K562 (cell line): Measurements from ENCODE around the gene KRT8. TPM values are rescaled to one million over a fixed set of nuclear protein-coding genes. Genes with fewer than 3 reads are reported as not detected.

Experiments used
- ATF7 ChIP-seq: fragments of 450-650 bp; IDR thresholded peaks from 2 replicates; pipeline ENCODE4 v1.7.1; 2014; ENCODE audit warnings: mild to moderate bottlenecking, moderate library complexity
- BRD9 ChIP-seq: fragments of 450-650 bp; IDR thresholded peaks from 2 replicates; pipeline ENCODE4 v1.6.1; 2018; ENCODE audit warnings: low read depth; ENCODE audit not compliant: partially characterized antibody
- JUNB ChIP-seq: fragments of 450-650 bp; formaldehyde crosslinking; conservative IDR thresholded peaks from 2 replicates; pipeline ENCODE4 v1.4.0; 2020; ENCODE audit warnings: mild to moderate bottlenecking
- RBFOX2 ChIP-seq: fragments of 200-400 bp; formaldehyde crosslinking; IDR thresholded peaks from 2 replicates; pipeline ENCODE4 v1.6.1; 2017; ENCODE audit warnings: low read depth, mild to moderate bottlenecking, low read length, moderate library complexity
- SRSF7 ChIP-seq: fragments of 200-400 bp; formaldehyde crosslinking; optimal IDR thresholded peaks from 2 replicates; pipeline ENCODE3; 2017; ENCODE audit warnings: mild to moderate bottlenecking, low read depth, low read length
- ZFPM2 ChIP-seq: fragments of 250-450 bp; sonication (Bioruptor Pico); IDR thresholded peaks from 2 replicates; pipeline ENCODE4 v1.5.1; 2022; ENCODE audit warnings: mild to moderate bottlenecking
- polyA plus RNA-seq, 8 experiments: library from polyadenylated mRNA; depleted of rRNA in 4 of 8; stranded (reverse) in 5 of 8; unstranded in 3 of 8; fragments of >200 nt; fragmentation: Nextera tagmentation in 2 of 8; fragmentation: Illumina TruSeq in 1 of 8; extraction: Ambion mirVana in 2 of 8; extraction: Trizol in 1 of 8; gene quantifications; 2 replicates each; pipeline versions ENCODE4 v1.2.1 to v1.2.3, GENCODE V29; 2011 to 2014; ENCODE audit warnings: inconsistent platforms in 1 of 8, missing spikeins in 1 of 8
- total RNA-seq, 7 experiments: library from RNA; depleted of rRNA in 6 of 7; stranded (reverse); fragments of >200 nt in 6 of 7; fragmentation: Illumina TruSeq in 2 of 7; extraction: Trizol in 2 of 7; gene quantifications; 2 replicates each; pipeline versions ENCODE4 v1.2.1 to v1.2.3, GENCODE V29; 2011 to 2021; ENCODE audit warnings: low replicate concordance in 1 of 7
- TF ChIP-seq, protein P1 (sequence below): fragments of 450-650 bp; IDR thresholded peaks from 2 replicates; pipeline ENCODE4 v1.7.1; 2018; ENCODE audit warnings: mild to moderate bottlenecking, low read depth; ENCODE audit not compliant: partially characterized antibody
- TF ChIP-seq, protein P2 (sequence below): fragments of 250-450 bp; sonication (Bioruptor Pico); IDR thresholded peaks from 2 replicates; pipeline ENCODE4 v1.4.0; 2020
- TF ChIP-seq, protein P3 (sequence below), 3 experiments: fragments of 200-800 bp in 1 of 3; fragments of 250-450 bp in 1 of 3; fragments of 450-650 bp in 1 of 3; sonication (Bioruptor Pico) in 1 of 3; sonication (Bioruptor generic) in 1 of 3; formaldehyde crosslinking in 1 of 3; IDR thresholded peaks; 2 replicates each; pipeline versions ENCODE4 v1.6.1 to v1.8.0; 2016 to 2022; ENCODE audit warnings: mild to moderate bottlenecking in 2 of 3, missing genetic modification characterization in 2 of 3, missing compliant biosample characterization in 1 of 3, moderate library complexity in 1 of 3
- TF ChIP-seq, protein P4 (sequence below): sonication (generic); formaldehyde crosslinking; IDR thresholded peaks from 2 replicates; pipeline ENCODE4 v1.8.1; 2023; ENCODE audit warnings: mild to moderate bottlenecking, missing genetic modification reagents

Gene KRT8
- total and polyA plus RNA-seq, 9 of the 15 experiments (the other 6 are each of a cell fraction or from before 2014, with no cell fraction given): 41.5 to 661 (median 260) TPM

DNA sequence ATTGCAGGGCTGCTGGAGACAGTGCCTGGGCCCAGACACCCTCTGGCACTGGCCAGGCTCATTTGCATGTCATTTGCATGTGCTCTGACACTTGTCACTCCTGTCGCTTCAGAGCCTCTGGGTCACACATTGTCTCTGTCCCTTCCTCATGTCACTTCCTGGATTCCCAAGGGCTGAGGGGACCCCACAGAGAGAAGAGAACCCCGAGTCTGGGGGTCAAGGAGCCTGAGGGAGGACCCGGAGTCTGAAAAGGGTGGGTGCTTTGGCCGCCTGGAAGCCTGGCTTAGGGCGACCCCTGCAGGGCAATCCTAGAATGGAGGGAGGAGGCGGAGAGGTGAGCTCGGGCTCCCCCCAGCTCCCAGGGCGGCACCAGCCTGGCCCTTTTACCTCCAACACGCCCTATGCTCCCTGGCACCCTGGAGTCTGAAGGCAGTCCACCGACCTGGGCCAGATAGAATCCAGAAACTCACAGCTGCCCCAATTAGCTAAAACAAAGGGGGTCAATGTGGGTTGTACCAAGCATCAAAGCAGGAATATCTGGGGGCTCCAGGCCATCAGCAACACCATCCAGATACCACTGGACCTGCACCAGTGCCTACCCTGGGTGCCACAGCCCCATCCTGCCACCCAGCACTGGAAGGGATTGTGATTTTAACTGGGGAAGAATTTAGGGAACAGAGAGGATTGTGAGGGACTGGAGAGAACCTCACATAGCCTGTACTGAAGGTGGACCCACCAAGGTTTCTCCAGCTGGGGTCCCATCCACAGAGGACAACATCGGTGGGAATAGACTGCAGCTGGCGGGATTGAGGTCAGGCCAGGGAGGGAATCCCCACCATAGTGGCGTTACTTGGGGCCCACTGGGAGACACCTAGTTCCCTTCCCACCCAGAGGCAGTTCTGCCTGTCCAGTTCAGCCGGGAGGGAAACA lies 34.2 kb downstream of the KRT8 start (continued):
- TF ChIP-seq, protein P1, sequence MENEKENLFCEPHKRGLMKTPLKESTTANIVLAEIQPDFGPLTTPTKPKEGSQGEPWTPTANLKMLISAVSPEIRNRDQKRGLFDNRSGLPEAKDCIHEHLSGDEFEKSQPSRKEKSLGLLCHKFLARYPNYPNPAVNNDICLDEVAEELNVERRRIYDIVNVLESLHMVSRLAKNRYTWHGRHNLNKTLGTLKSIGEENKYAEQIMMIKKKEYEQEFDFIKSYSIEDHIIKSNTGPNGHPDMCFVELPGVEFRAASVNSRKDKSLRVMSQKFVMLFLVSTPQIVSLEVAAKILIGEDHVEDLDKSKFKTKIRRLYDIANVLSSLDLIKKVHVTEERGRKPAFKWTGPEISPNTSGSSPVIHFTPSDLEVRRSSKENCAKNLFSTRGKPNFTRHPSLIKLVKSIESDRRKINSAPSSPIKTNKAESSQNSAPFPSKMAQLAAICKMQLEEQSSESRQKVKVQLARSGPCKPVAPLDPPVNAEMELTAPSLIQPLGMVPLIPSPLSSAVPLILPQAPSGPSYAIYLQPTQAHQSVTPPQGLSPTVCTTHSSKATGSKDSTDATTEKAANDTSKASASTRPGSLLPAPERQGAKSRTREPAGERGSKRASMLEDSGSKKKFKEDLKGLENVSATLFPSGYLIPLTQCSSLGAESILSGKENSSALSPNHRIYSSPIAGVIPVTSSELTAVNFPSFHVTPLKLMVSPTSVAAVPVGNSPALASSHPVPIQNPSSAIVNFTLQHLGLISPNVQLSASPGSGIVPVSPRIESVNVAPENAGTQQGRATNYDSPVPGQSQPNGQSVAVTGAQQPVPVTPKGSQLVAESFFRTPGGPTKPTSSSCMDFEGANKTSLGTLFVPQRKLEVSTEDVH: no peak
- TF ChIP-seq RBFOX2 (no peak), BRD9 (peak; percentile 58), JUNB (CRISPR knock-in tag) (no peak), ATF7 (peak; percentile 34; the same call in 1 of the 2 replicates), SRSF7 (no peak), ZFPM2 (CRISPR knock-in tag) (no peak)
- TF ChIP-seq, protein P2, sequence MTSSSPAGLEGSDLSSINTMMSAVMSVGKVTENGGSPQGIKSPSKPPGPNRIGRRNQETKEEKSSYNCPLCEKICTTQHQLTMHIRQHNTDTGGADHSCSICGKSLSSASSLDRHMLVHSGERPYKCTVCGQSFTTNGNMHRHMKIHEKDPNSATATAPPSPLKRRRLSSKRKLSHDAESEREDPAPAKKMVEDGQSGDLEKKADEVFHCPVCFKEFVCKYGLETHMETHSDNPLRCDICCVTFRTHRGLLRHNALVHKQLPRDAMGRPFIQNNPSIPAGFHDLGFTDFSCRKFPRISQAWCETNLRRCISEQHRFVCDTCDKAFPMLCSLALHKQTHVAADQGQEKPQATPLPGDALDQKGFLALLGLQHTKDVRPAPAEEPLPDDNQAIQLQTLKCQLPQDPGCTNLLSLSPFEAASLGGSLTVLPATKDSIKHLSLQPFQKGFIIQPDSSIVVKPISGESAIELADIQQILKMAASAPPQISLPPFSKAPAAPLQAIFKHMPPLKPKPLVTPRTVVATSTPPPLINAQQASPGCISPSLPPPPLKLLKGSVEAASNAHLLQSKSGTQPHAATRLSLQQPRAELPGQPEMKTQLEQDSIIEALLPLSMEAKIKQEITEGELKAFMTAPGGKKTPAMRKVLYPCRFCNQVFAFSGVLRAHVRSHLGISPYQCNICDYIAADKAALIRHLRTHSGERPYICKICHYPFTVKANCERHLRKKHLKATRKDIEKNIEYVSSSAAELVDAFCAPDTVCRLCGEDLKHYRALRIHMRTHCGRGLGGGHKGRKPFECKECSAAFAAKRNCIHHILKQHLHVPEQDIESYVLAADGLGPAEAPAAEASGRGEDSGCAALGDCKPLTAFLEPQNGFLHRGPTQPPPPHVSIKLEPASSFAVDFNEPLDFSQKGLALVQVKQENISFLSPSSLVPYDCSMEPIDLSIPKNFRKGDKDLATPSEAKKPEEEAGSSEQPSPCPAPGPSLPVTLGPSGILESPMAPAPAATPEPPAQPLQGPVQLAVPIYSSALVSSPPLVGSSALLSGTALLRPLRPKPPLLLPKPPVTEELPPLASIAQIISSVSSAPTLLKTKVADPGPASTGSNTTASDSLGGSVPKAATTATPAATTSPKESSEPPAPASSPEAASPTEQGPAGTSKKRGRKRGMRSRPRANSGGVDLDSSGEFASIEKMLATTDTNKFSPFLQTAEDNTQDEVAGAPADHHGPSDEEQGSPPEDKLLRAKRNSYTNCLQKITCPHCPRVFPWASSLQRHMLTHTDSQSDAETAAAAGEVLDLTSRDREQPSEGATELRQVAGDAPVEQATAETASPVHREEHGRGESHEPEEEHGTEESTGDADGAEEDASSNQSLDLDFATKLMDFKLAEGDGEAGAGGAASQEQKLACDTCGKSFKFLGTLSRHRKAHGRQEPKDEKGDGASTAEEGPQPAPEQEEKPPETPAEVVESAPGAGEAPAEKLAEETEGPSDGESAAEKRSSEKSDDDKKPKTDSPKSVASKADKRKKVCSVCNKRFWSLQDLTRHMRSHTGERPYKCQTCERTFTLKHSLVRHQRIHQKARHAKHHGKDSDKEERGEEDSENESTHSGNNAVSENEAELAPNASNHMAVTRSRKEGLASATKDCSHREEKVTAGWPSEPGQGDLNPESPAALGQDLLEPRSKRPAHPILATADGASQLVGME: no peak
- TF ChIP-seq, protein P3, sequence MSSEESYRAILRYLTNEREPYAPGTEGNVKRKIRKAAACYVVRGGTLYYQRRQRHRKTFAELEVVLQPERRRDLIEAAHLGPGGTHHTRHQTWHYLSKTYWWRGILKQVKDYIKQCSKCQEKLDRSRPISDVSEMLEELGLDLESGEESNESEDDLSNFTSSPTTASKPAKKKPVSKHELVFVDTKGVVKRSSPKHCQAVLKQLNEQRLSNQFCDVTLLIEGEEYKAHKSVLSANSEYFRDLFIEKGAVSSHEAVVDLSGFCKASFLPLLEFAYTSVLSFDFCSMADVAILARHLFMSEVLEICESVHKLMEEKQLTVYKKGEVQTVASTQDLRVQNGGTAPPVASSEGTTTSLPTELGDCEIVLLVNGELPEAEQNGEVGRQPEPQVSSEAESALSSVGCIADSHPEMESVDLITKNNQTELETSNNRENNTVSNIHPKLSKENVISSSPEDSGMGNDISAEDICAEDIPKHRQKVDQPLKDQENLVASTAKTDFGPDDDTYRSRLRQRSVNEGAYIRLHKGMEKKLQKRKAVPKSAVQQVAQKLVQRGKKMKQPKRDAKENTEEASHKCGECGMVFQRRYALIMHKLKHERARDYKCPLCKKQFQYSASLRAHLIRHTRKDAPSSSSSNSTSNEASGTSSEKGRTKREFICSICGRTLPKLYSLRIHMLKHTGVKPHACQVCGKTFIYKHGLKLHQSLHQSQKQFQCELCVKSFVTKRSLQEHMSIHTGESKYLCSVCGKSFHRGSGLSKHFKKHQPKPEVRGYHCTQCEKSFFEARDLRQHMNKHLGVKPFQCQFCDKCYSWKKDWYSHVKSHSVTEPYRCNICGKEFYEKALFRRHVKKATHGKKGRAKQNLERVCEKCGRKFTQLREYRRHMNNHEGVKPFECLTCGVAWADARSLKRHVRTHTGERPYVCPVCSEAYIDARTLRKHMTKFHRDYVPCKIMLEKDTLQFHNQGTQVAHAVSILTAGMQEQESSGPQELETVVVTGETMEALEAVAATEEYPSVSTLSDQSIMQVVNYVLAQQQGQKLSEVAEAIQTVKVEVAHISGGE (CRISPR knock-in tag; IDR thresholded peaks at IDR 0.05): 0 out of 6 replicates have a peak, but pooled peaks of 1 of the 3 experiments have one; percentile 31
- TF ChIP-seq, protein P4, sequence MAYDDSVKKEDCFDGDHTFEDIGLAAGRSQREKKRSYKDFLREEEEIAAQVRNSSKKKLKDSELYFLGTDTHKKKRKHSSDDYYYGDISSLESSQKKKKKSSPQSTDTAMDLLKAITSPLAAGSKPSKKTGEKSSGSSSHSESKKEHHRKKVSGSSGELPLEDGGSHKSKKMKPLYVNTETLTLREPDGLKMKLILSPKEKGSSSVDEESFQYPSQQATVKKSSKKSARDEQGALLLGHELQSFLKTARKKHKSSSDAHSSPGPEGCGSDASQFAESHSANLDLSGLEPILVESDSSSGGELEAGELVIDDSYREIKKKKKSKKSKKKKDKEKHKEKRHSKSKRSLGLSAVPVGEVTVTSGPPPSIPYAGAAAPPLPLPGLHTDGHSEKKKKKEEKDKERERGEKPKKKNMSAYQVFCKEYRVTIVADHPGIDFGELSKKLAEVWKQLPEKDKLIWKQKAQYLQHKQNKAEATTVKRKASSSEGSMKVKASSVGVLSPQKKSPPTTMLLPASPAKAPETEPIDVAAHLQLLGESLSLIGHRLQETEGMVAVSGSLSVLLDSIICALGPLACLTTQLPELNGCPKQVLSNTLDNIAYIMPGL (CRISPR knock-in tag): no peak; the same call in 1 of the 2 replicates
